NCI-H187 treated with DMSO at 0.1 percent for 48 hours (cell line): ENCODE measurements around the gene TELO2.
A peak's percentile ranks its signal among the peaks of the same experiment; 100 is the strongest.
"Not testable (repeated sequence)": the region's sequence is repeated elsewhere in the genome, so short reads cannot be mapped to it uniquely, and the experiment has no call there.

ENCODE experiments used
- DNase-seq: peaks from one replicate; lab custom pipeline; 2025; lab: John Stamatoyannopoulos, UW

Gene TELO2

GRCh38 chr16:1457489-1458245, 35.5 kb upstream of the TELO2 start:
- DNase-seq, result no peak

- DNase-seq, result no peak
Observed at GRCh38 chr16:1458336-1458976, 34.7 kb upstream of the TELO2 start.

- DNase-seq, result no peak
Observed at GRCh38 chr16:1458977-1459341, 34.2 kb upstream of the TELO2 start.

DNA sequence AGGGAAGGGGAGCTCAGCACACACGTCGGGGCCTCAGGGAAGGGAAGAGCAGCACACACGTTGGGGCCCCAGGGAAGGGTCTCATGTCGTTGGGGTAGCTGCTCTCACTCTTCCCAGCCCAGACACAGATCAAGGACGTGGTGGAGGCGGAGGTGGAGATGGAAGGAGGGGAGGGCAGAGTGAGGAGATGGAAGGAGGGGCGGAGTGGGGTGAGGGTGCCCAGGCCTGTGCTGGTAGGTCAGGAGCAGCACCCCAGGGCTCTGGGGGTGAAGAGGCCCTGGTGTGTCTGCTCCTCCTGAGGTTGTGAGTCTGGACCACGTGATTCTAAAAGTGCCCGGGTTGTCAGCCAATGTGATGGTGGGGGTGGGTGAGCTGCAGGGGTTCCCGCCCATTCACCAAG, 33.2 kb upstream of the TELO2 start:
- DNase-seq, result no peak

- DNase-seq, result no peak
Observed at GRCh38 chr16:1460602-1461138, 32.5 kb upstream of the TELO2 start.

DNA sequence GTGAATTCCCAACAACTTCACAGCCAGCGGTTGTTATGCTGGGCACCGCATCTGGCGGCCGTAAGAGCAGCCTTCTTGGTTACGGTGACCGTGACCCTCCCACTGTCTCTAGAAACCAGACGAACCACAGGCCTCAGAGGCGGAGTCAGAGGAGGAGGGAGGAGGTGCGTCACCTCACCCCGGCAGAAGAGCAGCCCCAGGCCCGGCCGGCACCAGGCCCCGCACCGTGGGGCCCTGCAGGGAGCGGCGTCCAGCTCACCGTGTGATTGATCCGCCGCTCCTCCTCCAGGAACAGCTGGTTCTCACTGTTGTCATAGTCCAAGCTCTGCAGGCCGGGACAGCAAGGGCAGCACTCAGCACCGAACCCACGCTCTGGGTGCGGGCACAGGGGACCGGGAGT, 32.0 kb upstream of the TELO2 start:
- DNase-seq, result no peak

- no peak for DNase-seq
Observed at GRCh38 chr16:1464196-1464893, 28.8 kb upstream of the TELO2 start.

DNA sequence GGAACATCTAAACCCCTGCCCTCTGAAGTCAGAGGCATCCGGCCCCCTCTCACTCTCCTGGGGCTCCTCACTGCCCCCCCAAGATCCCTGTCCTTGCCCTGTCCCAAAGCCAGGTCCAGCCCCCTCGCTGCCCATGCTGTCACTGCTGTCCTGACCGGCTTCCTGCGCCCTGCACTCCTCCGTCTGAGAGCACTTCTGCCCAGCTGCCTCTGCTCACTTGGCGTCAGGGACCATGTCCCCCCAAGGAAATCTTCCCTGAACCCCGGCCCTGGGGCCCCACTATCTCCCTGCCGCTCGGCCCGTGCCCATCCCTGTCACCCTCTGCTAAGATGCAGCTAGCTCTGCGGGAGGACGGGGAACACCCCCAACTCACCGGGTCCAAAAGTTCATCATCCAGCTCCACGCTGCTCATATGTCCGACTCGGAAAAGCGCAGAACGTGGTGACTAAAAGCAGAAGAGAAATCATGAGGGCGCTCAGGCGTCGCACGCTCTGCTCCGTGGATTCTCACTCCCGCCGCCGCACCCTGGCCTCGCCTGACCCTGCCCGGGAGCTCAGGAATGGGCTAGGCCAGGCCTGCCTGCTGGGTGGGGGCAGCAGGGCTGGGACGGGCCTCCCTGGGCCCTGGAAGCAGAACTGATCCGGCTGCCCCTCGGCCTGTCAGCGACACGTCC, 28.1 kb upstream of the TELO2 start:
- DNase-seq, result no peak

GRCh38 chr16:1465567-1465915, 27.6 kb upstream of the TELO2 start:
- no peak for DNase-seq

GRCh38 chr16:1466054-1466453, 27.1 kb upstream of the TELO2 start:
- DNase-seq, result no peak

DNA sequence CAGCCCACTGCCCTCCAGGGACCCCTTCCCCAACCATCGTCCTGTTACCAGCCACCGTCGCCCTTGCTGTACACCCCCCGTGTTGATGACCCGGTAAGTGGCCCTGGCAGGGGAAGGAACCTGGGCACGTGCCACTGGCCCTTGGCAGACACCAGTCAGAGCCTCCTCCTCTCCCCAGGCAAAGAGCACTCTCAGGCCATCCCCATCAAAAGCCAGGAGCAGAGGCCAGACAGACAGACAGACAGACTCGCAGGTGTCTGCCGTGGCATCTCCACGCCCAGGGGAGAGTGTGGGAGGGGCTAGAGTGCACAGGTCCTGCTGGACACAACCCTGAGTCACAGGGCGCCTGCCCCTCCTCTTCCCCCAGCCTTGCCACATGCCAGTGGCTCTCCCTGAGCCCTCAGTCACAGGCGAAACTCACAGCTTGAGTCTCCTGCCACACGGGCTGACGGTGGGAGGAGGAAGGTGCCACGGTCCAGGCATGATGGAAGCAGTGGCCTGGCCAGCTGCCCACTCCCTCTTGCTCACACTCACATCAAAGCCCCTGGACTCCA, 26.1 kb upstream of the TELO2 start:
- DNase-seq, result no peak

- no peak for DNase-seq
Observed at GRCh38 chr16:1468426-1468810, 24.7 kb upstream of the TELO2 start.

DNA sequence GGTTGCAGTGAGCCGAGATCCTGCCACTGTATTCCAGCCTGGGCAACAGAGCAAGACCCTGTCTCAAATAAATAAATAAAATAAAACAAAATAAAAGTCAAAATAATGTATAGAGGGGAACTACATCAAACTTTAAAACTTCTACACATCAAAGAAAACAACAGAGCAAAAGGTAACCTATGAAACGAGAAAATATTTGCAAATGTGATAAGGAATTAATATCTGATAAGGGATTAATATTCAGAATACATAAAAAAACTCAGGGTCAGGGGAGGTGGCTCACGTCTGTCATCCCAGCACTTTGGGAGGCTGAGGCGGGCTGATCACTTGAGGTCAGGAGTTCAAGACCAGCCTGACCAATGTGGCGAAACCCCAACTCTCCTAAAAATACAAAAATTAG, 24.0 kb upstream of the TELO2 start:
- DNase-seq, result not testable (repeated sequence)

- DNase-seq, result no peak
Observed at GRCh38 chr16:1469693-1470201, 23.4 kb upstream of the TELO2 start.

GRCh38 chr16:1470481-1471251, 22.5 kb upstream of the TELO2 start:
- no peak for DNase-seq

DNA sequence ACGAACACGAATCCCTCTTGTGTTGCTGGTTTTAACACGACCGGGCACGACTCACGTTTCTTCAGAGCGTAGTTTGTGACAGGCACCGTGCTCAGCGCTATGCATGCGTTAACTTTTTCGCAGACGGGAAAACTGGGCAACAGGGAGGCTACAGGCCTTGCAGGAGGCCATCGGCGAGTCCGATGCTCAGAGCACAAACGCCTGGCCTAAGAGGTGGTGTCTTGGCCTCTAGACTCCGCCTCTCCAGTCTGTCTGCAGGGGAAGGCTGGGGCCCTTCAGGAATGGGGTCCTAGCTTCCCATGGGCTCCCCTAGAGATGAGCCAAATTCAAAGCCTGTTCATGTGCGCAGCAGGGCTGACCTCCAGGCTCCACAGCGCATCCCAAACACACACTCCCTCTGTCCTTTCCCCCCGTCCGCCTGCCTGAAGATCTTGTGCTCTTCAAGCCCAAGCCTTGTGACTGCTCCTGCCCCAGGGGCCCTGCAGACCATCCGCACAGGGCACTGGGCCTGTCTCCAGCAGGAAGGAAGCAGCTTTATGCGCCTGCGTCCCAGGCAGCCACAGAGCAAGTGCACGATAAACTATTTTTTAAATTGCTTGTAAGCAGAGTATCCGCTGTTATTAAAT, 21.5 kb upstream of the TELO2 start:
- no peak for DNase-seq

DNA sequence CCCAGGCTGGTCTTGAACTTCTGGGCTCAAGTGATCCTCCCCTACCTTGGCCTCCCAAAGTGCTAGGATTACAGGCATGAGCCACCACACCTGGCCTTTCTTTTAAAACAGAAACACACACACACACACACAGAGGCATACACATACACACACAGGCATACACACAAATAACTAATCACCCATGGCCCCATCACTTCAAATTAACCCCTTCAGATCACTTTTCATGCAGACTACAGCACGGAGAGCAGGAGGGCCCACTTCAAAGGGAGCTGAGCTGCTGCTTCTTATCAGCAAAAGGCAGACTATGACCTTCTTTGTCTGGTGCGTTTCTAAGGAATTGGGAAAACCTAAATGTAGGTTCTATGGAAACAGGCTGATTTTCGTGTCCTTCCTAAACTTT, 20.2 kb upstream of the TELO2 start:
- no peak for DNase-seq

DNA sequence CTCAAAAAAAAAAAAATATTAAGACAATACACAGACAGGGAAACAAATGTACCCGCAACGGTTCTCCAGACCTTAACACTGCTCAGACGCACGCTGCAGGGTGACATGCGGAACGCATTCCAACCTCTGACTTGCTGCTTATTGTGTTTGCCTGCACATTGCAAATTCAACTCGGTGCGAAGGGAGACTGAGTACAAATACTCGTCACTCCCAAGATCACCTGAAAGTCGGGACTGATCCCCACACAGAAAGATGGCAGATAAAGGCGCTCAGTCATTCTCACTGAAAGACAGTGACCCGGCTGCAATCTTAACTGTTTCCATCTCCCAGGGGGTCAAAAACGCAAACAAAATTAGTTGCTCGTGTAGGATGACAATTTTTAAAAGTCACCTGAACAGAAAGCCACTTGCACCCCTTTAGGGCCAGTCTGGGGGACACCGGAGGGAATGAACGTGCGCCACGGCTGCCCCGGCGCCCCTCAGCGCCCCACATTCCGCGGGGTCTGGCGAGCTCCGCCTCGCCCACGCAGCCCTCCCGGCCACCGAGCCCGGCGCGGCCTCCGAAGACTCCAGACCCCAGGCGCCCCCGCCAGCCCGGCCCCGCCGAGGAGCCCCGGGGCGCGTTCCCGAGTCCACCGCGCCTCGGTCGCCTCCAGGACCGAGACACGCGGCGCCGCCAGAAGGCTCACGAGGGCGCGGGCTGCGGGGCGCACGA, 18.9 kb upstream of the TELO2 start:
- no peak for DNase-seq

DNA sequence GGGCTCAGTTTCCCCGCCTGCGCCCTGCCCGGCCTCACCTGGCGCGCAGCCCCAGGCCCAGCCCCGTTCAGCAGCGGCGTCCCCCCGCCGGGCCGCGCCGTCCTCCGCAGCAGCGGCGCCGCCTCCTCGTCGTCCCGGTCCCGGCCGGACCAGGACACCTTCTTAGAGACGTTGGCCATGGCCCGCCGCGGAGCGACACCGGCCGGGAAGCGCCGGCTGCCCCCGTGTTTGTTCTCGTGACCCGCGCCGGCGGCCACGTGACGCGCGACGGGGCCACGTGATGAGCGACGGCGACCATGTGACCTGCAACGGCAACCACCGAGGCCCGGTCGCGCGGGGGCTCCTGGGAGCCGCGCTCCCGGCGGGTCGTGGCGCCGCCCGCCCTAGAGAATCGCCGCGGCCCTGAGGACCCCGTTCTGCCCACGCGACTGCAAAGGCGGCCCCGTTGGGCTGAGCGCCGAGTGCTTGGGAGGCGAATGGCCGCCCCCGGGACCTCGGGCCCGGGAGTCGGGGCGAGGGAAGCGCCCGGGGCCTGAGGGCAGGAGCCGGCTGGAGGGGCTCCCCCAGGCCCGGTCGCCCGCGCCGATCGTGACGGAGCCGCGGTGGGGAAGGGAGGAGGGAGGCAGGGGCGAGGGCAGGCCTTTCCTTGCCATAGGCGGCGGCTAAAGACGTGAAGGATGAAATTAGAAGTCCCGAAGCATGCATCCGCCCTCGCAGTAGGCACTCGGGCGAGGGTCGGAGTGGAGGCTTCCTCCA, 18.2 kb upstream of the TELO2 start, which contains the start of gene CLCN7:
TSS of gene CLCN7 (minus strand) at position 233 of the 756 bp plus-strand sequence. CDS start at position 179, 54 bp downstream.
- DNase-seq, result peak; percentile 15
